PC-3 (cell line): ENCODE results near the gene CD40. TPM values are rescaled to one million over a fixed set of nuclear protein-coding genes. Genes with fewer than 3 reads are reported as not detected.
A peak's percentile ranks its signal among the peaks of the same experiment; 100 is the strongest.

Experiments used
- ATAC-seq: fragments of 200-7000 bp; cut with Tn5 transposase; 2 replicates; pipeline ENCODE4 v1.9.1; 2020; ENCODE audit warnings: mild to moderate bottlenecking, moderate library complexity
- BruUV-seq: library from RNA; stranded (reverse); fragments of 400-500 nt; replicated peaks from 2 replicates; lab custom pipeline; 2021; lab: Mats Ljungman, UMichigan
- CTCF ChIA-PET: fragments of 300-600 bp; sonication (Branson Sonifier 250); formaldehyde crosslinking; loops from one replicate; lab custom pipeline; 2022; ENCODE audit warnings: antibody characterized with exemption; lab: Charles Lee
- POLR2A ChIA-PET: fragments of 300-600 bp; sonication (Branson Sonifier 250); formaldehyde crosslinking; loops from one replicate; lab custom pipeline; 2022; ENCODE audit warnings: antibody characterized with exemption; ENCODE audit not compliant: unreplicated experiment; lab: Charles Lee
- DNase-seq: peaks from one replicate; pipeline ENCODE4 v3.0.0-alpha.2; 2015
- H2AFZ ChIP-seq: fragments of 300-600 bp; sonication (generic); 2 replicates; pipeline ENCODE4 v1.6.0; 2016; ENCODE audit warnings: antibody characterized with exemption, low read length
- H3F3A ChIP-seq: fragments of 300-600 bp; sonication (generic); one replicate; pipeline ENCODE4 v1.6.0; 2017; ENCODE audit warnings: antibody characterized with exemption, low read length, control low read depth, mild to moderate bottlenecking; ENCODE audit not compliant: unreplicated experiment
- H3K27ac ChIP-seq: fragments of 300-600 bp; sonication (generic); 2 replicates; pipeline ENCODE4 v1.5.1; 2016; ENCODE audit warnings: mild to moderate bottlenecking, low read length
- H3K27me3 ChIP-seq: fragments of 300-600 bp; sonication (generic); 2 replicates; pipeline ENCODE4 v1.6.1; 2016; ENCODE audit warnings: low read length, mixed read lengths
- H3K36me3 ChIP-seq: fragments of 300-600 bp; sonication (generic); 2 replicates; pipeline ENCODE4 v1.6.1; 2016; ENCODE audit warnings: low read depth, mixed run types, low read length, mixed read lengths
- H3K4me1 ChIP-seq: fragments of 300-600 bp; sonication (generic); 2 replicates; pipeline ENCODE4 v1.5.1; 2016; ENCODE audit warnings: low read length; ENCODE audit not compliant: insufficient read depth
- H3K4me2 ChIP-seq: fragments of 300-600 bp; sonication (generic); 2 replicates; pipeline ENCODE4 v1.6.0; 2016; ENCODE audit warnings: low read length
- H3K4me3 ChIP-seq: fragments of 300-600 bp; sonication (generic); 2 replicates; pipeline ENCODE4 v1.5.1; 2016; ENCODE audit warnings: mild to moderate bottlenecking, low read length, mixed read lengths
- H3K79me2 ChIP-seq: fragments of 300-600 bp; sonication (generic); 2 replicates; pipeline ENCODE4 v1.6.1; 2017; ENCODE audit warnings: low read length, mixed read lengths
- H3K9ac ChIP-seq: fragments of 300-600 bp; sonication (generic); 2 replicates; pipeline ENCODE4 v1.6.0; 2016; ENCODE audit warnings: mild to moderate bottlenecking, low read length
- H3K9me2 ChIP-seq: fragments of 300-600 bp; sonication (generic); replicated peaks from 2 replicates; pipeline ENCODE4 v1.6.1; 2016; ENCODE audit warnings: mixed run types, low read length, mixed read lengths
- H3K9me3 ChIP-seq: fragments of 300-600 bp; sonication (generic); 2 replicates; pipeline ENCODE4 v1.6.1; 2016; ENCODE audit warnings: low read length, mixed read lengths
- H4K20me1 ChIP-seq: fragments of 300-600 bp; sonication (generic); 2 replicates; pipeline ENCODE4 v1.6.1; 2016; ENCODE audit warnings: low read length, mixed read lengths
- CTCF ChIP-seq: fragments of 300-600 bp; sonication (generic); conservative IDR thresholded peaks from 2 replicates; pipeline ENCODE4 v1.5.1; 2017; ENCODE audit warnings: antibody characterized with exemption, low read depth, mild to moderate bottlenecking, low read length
- EZH2 ChIP-seq: fragments of 300-600 bp; sonication (generic); IDR thresholded peaks from one replicate; pipeline ENCODE4 v1.6.1; 2017; ENCODE audit warnings: antibody characterized with exemption, mild to moderate bottlenecking, low read length; ENCODE audit not compliant: unreplicated experiment
- EZH2phosphoT487 ChIP-seq: fragments of 300-600 bp; sonication (generic); IDR thresholded peaks from 2 replicates; pipeline ENCODE4 v1.6.1; 2018; ENCODE audit warnings: mild to moderate bottlenecking, antibody characterized with exemption, low read length, borderline replicate concordance
- intact Hi-C: fragments of 100-400 bp; cut with micrococcal nuclease; formaldehyde crosslinking; loops from 2 replicates; pipeline ENCODE4 v1.9.0; 2023
- total RNA-seq: library from RNA; depleted of rRNA; stranded (reverse); fragments of >200 nt; gene quantifications from 2 replicates; pipeline ENCODE4 v1.2.3, GENCODE V29; 2014

Gene CD40
- total RNA-seq, 1 experiment from 2014 or later, result 4.6 TPM

- no peak overlapping the region for H3K4me3 ChIP-seq
- no peak overlapping the region for H2AFZ ChIP-seq
- DNase-seq, result peak; percentile 54
- no TSS peak for BruUV-seq
- H3K9me3 ChIP-seq, result no peaks in the 10 kb centered on the region
- TF ChIP-seq CTCF (peak; percentile 43), EZH2 (no peak), EZH2phosphoT487 (no peak)
- no peaks in the 10 kb centered on the region for H3F3A ChIP-seq
- peak; percentile 79 for ATAC-seq
- no peak overlapping the region for H3K9ac ChIP-seq
- ChIA-PET CTCF (no interaction called here), POLR2A (no interaction called here)
- H3K79me2 ChIP-seq, result no peaks in the 10 kb centered on the region
- H3K36me3 ChIP-seq, result no peaks in the 10 kb centered on the region
- H3K27me3 ChIP-seq, result peaks cover 82% of the 10 kb centered on the region
- no peaks in the 10 kb centered on the region for H3K9me2 ChIP-seq
- no peaks in the 10 kb centered on the region for H3K4me1 ChIP-seq
- no peak overlapping the region for H3K27ac ChIP-seq
- intact Hi-C loops, result loop anchor here (2.0 to 10.0 kb wide), 2 partner anchors 42 to 150 kb away; partner anchors contain the start of gene SLC12A5
- H3K4me2 ChIP-seq, result no peak overlapping the region
- no peaks in the 10 kb centered on the region for H4K20me1 ChIP-seq
Measured at GRCh38 chr20:46174469-46175126, 56.5 kb downstream of the CD40 start.

GRCh38 chr20:46175127-46175494 is 57.0 kb downstream of the CD40 start:
- H3F3A ChIP-seq, result no peaks in the 10 kb centered on the region
- no peak overlapping the region for H2AFZ ChIP-seq
- peaks cover 82% of the 10 kb centered on the region for H3K27me3 ChIP-seq
- H3K9ac ChIP-seq, result no peak overlapping the region
- no peaks in the 10 kb centered on the region for H3K79me2 ChIP-seq
- no peak overlapping the region for H3K4me2 ChIP-seq
- no peaks in the 10 kb centered on the region for H3K9me2 ChIP-seq
- H4K20me1 ChIP-seq, result no peaks in the 10 kb centered on the region
- BruUV-seq, result no TSS peak
- ATAC-seq (no peak), DNase-seq (no peak)
- POLR2A ChIA-PET, result no interaction called here
- TF ChIP-seq EZH2 (no peak), CTCF (no peak), EZH2phosphoT487 (no peak)
- H3K27ac ChIP-seq, result no peak overlapping the region
- H3K36me3 ChIP-seq, result no peaks in the 10 kb centered on the region
- H3K4me1 ChIP-seq, result no peaks in the 10 kb centered on the region
- H3K9me3 ChIP-seq, result no peaks in the 10 kb centered on the region
- intact Hi-C loops, result loop anchor here (2.0 to 10.0 kb wide), 2 partner anchors 42 to 150 kb away; partner anchors contain the start of gene SLC12A5
- no peak overlapping the region for H3K4me3 ChIP-seq
- CTCF ChIA-PET, result interaction anchor here (0.8 kb wide), 1 partner anchor 152 kb away, joined by 13 read pairs; no protein-coding TSS in a partner anchor

GRCh38 chr20:46176739-46177378 is 58.7 kb downstream of the CD40 start:
- CTCF ChIA-PET, result no interaction called here
- POLR2A ChIA-PET, result no interaction called here
- H3K9ac ChIP-seq, result no peak overlapping the region
- H3K4me1 ChIP-seq, result no peaks in the 10 kb centered on the region
- H3F3A ChIP-seq, result no peaks in the 10 kb centered on the region
- no peak for TF ChIP-seq EZH2phosphoT487
- no peak for TF ChIP-seq CTCF
- TF ChIP-seq EZH2, result no peak
- H3K9me2 ChIP-seq, result no peaks in the 10 kb centered on the region
- ATAC-seq (no peak), DNase-seq (no peak)
- H3K27ac ChIP-seq, result no peak overlapping the region
- intact Hi-C loops, result loop anchor here (10.0 kb wide), 1 partner anchor 152 kb away; the partner anchor contains the start of gene SLC12A5
- no peak overlapping the region for H3K4me2 ChIP-seq
- H4K20me1 ChIP-seq, result no peaks in the 10 kb centered on the region
- H3K9me3 ChIP-seq, result no peaks in the 10 kb centered on the region
- H2AFZ ChIP-seq, result no peak overlapping the region
- no peak overlapping the region for H3K4me3 ChIP-seq
- no peaks in the 10 kb centered on the region for H3K36me3 ChIP-seq
- no peaks in the 10 kb centered on the region for H3K79me2 ChIP-seq
- peaks cover 74% of the 10 kb centered on the region for H3K27me3 ChIP-seq
- BruUV-seq, result no TSS peak
